Fibroblast of peridontal ligament (primary cell): ENCODE results near the gene ADCYAP1R1.

Experiments used
- DNase-seq: peaks from one replicate; pipeline ENCODE4 v3.0.0-alpha.2; 2010; ENCODE audit errors: extremely low read depth

The ADCYAP1R1 gene

DNA sequence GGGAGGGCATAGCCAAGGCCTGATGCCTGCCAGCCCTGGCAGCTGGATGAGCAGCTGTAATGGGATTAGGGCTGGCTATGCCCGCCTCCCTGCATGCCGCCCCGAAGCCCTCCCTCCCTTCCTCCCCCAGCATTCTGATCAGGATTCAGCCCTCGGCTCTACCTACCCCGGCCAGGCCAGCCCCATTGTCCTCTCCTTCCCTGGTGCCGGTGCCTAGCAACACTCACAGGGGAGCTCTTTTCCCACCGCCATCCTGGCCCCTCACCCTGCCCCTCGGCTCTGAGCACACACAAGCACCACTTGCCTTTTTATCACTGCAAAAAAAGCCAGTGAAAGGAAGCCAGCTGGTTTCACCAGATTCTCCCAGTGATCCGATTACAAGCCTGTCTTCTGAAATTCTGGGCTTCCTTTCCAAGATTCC lies 9.0 kb upstream of the ADCYAP1R1 start:
- no peak for DNase-seq

DNA sequence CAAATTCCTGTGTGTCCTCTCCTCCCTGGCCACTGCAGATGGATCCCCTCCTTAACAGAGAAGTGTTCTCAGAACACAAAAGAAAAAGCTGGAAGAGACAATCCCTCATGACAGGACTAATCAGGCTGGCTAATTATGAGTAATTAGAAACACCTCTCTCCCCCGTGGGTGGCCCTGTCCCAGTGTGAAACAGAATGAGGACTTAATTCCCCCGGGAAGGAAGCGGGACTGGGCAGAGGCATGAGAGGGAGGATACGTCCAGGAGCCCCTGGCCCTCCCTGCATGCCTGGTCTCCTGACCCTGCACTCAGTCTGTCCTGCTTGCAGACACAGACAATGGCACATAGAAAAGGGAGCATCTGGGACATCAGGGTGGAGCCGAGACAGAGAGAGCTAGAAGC lies 7.6 kb upstream of the ADCYAP1R1 start:
- no peak for DNase-seq

DNA sequence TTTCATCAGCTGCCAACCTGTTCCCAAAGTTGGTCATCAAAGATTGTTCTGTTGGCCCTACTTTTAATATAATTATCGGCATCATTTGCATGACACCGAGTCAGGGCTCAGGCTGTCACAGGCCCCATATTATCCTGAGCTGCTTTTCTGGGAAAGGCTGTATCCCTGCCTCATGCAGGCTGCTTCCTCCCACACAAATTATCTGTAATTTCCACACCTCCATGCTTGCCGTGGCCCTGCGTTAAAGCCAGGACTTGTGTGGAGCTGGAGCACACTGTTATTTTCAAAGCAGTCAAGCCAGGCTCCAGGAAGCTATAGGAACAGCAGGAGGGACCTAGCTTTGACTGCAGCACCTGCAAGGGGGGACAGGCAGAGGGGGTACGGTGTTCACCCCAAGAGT lies 5.4 kb upstream of the ADCYAP1R1 start:
- no peak for DNase-seq

DNA sequence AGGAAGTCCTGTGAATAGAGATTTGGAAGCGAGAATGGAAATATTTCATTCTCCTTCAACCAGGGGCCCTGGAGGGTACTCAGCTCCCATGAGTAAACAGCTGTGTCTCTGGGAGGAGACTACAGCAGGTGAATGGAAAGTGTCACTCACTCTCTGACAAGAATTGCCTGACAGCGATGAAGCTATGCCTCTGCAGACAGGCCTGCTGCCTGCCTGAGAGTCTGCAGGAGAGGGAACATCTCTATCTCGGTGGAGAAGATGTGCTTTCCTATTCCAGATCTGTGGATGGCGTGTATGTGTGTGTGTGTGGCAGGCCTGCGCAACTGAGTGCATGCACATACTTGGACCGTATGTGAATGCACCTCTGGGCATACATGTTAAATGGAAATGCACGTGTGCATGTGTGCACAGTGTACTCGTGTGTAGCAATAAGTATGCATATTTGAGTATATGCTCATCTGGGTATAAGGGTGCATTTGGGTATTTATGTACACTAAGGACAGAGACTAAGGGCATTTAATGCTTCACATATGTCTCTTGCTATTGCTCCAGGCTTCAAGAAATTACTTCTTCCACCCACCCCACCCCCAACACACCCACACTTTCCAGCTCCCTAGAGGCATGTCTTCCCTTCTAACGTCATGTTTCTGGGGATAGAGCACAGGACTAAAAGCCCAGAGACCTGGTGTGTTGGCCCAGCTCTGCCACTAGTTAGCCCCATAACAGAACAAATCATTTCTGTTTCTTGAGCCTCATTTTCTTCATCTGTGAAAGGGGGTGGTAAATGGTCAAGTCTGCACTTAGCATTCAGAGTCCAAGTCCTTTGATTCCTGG lies 4.6 kb upstream of the ADCYAP1R1 start:
- no peak for DNase-seq

DNA sequence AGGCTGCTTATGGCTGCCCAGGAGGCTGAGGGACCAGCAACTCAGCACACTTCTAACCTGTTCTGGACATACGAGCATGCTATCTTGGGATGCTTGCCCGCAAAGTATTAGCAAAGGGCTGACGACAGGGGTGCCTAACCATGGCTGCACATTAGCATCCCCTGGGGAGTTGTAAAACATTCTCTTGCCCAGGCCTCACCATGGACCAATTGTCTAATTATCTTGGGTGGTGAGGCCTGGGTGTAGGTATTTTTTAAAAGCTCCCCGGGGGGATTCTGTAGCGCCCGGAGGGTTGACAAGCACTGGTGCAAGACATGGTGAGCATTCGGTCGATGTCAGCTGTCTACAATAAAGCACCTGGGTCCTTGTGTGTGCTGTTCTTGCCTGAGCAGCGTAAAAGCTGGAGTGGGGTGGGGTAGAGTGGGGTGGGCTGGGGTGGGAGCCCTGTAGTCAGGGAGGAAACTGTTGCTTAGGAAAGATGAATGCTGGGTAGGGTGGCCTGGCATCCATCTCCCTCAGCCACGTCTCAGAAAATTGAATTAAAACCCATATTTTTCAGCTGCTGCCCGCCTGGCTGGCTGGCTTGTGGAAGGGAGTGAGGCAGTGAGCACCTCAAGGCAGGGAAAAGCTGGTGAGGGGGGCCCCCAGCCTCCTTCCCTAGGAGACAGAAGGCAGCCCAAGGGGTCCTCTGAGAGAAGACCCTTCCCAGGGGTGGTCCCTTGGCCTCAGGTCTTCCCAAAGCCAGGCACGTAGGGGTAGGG lies 2.9 kb upstream of the ADCYAP1R1 start:
- no peak for DNase-seq

DNA sequence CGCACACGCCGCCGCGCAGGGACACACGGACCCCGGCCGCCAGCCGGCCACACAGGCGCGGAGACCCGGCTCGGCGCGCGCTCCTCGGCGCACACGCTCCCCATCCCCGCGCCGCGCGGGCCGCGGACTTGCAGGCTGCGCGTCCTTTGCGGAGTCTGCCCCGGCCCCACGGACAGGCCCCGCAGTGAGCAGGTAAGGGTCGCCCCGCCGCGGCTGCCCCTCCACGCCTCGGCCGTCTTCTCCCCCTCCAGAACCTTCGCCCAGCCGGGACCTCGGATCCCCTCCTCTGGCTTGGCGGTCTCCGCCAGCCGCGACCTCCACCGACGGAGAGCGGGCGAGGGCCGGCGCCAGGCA lies 356 bp downstream of the ADCYAP1R1 start:
- DNase-seq, result no peak

DNA sequence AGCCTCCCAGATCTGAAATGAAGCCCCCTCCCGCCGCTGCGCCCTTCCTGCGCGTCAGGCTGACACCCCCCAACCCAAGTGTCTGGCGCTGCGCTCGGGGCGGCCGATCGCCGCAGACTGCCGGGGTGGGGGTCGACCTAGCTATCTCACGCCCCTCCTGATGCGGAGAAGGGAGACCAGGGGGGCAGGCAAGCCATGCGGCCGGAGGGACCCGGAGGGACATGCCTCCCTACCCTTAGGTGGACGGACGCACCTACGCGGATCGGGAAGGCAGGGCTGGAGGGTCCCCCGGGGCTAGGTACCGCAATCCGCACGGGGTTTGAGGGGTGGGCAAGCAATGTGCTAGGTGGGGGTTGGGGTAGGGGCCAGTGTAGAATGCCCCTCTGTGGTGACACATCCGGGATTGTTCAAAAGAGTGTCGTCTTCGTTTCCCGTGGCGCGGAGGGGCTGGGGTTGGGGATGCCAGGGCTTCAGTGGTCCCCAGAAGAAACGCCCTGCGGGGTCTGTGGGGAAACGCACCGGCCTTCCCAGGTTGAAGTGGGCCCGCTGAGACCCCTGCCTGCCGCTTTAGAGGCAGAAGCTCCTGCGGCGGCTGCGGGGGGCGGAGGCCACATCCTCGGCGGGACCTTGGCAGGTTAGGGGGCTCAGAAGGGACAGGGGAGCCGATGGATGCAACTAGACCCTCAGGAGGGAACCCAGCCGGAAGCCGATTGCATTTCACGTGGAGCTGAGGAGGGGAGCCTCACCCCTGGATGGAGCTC lies 913 bp downstream of the ADCYAP1R1 start:
- no peak for DNase-seq

DNA sequence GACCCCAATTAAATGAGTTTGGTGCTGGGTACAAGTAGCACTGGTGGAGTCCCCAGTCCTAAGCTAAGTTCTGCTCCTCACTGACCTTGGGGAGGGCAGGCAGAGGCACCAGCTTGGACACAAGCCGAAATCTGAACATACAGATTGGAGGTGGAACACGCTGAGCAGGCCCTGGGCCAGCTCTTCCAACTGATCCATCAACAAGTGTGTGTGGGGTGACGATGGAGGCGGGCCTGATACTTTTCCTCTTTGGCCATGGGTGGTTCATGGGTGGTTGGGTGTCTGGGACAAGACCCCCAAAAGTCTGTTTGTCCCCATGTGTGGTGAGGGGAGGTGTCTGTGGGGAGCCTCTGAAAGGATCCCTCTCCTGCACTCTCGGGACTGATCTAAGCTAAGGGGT lies 1.9 kb downstream of the ADCYAP1R1 start:
- DNase-seq, result no peak

DNA sequence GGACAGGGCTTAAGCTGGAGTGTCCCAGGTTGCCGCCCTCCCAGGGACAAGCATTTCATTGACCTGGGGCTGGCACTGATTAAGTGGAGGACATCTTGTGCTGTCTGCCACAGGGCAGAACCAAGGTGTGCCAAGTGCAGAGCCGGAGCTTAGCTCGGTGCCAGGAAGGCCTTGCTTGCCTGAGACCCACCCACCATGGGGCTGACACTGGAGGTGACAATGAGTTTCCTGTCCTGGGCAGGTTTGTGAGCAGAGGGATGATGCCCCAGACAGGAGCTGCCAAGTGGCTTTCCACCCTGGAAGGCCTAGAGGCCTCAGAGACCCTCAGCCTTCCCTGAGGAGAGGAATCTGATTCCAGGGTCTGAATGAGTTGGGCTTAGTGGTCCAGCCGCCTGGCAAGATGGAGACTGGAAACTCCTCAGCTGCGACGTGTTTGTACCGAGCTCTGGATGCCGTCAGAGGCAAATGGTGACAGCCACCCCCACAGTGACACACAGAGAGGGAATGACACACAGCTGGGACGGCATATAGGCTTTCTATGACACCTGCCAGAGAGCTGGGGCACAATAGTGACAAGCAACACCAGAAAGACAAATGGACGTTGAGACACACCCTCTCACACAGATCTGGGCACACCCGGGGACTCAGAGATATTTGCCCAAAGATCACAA lies 2.6 kb downstream of the ADCYAP1R1 start:
- no peak for DNase-seq

DNA sequence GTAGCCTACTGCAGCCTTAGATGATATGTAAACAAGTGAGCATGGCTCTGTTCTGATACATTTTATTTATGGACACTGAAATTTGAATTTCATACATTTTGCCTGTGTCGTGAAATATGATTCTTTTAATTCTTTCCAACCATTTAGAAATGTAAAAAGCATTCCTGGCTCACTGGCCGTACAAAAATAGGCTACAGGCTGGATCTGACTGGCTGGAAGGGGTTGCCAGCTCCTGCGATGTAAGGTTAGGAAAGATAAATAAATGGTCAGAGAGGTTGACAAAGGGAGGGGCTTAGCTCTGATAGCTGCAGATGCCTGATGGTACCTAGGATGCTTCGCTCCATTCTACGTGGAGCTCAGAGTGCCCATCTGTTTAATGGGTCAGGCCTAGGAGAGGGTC lies 3.4 kb downstream of the ADCYAP1R1 start:
- DNase-seq, result no peak

DNA sequence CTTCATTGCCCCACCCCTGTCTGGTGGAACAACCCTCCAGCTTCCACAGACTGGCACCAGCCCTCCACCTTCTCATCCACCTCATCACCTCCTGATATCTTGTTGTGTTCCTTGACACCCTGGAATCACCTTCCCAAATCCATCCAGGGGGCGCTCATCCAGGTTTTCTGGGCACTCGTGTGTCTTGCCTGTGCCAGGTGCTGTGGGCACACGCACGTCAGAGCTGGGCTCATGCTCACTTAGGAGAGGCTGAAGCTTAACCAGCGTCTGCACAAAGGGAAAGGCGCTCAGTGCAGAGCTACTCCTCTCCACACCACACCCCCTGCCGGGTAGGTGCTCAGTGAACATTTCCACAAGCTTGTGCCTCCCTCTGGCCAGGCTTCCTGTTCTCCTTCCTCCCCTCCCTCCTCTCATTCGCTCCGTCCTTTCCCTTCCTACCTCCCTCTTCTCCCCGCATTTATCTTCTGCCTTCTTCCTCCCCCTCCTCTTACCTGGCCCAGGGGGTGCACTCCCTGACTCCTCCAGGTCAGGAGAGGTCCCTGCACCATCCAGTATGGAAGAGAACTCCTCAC lies 4.8 kb downstream of the ADCYAP1R1 start:
- no peak for DNase-seq

DNA sequence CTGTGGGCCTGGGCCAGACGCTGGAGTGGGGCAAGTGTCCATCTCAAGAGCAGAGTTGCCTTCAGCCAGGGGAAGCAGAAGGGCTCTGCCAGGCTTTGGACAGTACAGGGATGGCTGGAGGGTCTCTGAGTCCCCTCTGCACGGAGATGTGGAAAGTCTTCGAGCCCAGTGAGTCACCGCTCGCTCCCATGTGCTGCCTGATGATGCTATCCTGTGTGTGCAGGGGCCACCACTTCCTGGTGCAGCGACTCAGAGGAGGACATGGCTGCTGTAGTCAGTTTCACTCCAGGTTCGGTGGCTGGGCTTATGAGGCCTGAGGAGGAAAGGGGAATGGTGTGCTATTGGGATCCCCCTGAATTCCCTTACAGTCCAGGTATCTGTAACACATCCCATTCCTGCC lies 6.0 kb downstream of the ADCYAP1R1 start:
- no peak for DNase-seq

DNA sequence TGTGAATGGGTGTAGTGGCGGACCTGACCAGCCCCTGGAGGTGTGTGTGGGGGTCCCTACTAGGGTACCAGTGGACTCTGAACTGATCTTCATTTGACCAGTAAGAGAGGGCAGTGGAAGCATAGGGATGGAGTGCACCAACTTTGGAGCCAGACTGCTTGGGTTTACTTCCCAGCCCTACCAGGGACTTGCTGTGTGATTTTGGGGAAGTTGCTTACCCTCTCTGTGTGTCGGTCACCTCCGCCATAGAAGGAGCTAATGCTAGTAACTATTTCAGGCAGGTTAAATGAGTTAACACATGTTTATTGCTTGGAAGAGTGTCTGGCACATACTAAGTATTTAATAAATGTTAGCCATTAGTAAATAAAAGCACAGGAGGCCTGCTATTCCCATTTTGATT lies 6.6 kb downstream of the ADCYAP1R1 start:
- no peak for DNase-seq

DNA sequence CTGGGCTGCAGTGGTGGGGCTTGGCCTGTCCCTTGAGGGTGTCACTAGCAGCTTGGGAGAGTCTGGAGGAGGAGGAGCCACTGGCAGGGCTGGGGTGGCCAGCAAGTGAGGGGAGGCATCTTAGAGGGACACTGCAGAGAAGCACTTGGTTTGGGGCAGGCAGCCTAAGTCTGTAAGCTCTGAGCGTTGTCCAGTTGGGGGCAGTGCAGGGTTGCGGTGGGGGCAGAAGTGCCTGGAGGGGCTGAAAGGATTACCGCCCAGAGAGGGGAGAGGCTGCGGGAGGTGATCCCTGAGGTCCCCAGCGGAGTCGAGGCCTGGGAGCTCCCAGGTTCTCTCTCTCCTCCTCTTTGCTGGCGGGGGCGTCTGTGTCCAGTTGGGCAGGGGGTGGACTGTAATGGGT lies 7.4 kb downstream of the ADCYAP1R1 start:
- DNase-seq, result no peak

DNA sequence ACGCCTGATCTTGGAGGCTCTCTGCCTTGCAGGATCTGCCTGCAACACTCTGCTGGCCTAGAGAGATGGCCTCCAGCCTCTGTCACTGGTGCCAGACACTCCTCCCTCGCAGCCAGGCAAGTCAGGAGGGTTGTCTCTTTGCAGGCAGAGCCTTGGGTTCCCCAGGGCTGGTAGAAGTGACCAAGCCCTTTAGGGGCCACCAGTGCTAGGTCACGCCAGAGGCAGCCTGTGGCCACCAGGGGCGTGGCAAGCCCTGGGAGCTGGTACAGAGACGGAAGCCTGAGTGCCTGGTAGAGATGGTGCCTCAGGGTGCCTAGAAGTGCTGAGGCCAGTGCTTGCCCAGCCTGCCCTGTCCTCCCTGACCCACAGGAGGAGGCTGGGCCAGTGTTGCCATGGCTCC lies 9.1 kb downstream of the ADCYAP1R1 start:
- DNase-seq, result no peak

DNA sequence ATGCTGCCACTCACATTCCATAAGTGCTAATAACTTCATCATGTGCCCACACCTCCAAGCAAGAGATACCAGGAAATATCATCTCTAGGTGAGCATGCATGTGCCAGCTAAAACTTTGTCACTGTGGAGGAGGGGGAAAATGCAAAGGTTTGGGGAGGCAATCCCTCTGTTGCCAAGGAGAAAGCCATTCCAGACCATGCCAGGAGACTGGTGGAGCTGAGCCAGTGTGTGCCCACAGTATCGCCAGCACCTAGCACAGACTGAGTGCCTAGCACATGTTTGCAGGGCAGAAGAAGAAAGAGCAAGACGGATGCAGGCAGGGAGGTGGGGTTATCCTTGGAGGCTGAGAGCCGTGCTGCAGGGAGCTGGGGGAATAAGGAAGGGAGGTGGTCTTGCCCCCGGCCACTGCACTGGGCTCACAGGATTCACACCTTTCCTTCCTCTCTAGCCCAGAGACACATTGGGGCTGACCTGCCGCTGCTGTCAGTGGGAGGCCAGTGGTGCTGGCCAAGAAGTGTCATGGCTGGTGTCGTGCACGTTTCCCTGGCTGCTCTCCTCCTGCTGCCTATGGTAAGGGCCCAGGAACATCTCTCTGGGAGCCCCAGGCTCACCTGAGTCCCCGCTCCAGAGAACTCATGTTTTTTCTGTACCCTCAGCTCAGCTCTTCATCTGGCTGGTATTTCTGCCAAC lies 10.8 kb downstream of the ADCYAP1R1 start:
- no peak for DNase-seq

DNA sequence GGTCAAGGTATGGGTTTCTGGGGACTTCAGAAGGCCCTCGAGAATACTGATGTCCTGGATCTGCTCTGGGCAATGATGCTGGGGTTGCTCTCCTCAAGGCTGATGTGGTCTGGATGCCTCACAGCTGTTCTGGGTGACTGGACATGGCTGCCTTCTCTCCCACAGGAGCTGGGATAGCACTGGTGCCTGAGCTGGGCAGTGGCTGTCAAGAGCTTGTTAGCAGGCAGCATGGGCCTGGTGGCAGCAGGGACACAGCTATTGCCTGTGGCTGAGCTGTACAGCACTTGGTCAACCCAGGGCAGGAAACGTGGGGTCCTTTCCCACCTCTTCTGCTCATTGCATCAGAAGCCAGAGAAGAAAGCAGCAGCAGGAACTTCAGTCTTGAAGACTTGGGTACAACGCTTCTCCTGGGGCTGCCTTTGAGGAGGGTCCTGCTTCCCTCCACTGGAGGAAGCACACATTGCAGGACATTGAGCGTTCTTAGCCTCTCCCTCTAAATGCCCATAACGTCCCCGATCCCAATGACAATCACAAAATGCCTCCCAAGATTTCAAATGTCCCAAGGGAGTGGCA lies 13.0 kb downstream of the ADCYAP1R1 start:
- no peak for DNase-seq

DNA sequence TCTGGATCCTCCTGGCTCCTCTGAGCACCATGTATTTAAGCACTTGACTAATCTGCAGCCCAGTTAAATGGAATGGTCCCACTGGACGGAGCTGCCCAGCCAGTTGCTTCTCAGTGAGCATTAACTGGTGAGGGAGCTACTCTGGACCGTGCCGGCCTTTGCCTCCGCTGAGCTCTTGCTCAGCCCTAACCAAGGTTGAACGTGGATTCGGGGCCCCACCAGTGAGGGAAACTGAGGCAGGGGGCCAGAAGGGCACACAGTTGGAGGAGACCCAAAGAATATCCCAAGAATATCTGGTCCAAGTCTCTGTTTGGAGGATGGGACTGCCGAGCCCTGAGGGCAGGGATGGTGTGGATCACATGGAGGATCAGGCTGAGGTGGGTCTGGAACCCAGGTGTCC lies 13.7 kb downstream of the ADCYAP1R1 start:
- DNase-seq, result no peak

DNA sequence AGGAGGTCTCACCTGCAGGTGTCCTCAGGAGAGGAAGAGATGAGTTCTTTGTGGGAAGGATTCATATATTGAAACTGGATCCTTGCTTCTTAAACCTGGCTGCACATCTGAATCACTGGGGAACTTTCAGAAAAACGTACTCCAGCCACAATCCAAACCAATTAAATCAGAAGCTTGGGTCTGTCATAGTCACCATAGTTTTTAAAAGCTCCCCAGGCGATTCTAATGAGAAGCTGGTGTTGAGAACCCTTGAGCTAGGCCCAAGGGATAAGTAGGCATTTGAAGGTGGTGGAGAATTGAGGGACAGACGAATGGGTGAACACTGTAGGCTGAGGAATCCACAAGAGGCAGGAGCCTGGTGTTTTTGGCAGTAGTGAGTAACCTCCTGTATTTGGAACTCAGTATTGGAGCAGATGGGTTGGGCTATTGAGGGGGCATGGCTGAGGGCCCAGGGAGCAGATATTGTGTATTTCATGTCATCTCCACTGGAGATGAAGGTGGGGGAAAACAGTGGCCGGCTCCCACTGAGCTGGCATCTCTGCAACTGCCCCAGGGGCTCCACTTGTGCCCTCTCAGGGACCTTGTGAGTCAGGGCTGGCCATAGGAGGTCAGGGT lies 14.5 kb downstream of the ADCYAP1R1 start:
- no peak for DNase-seq

DNA sequence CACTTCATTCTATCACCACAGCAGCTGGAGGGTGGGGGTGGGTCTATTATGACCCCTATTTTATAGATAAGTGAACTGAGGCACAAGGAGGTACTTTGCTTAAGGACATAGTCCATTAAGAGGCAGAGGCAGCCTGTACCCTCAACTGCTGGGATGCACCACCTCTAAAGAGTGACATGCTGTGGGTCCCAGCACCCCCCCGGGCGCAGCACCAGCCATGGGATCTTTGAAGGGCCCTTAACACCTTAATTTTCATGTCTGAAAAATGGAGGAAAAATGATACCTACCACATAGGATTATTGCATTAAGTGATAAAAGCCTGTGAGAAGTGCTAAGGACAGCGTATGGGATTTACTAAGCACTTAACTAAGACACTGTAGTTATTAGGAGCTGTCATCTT lies 15.4 kb downstream of the ADCYAP1R1 start:
- DNase-seq, result no peak
